H1 (cell line): ENCODE data around the gene KSR2.

Experiments
- ASH2L ChIP-seq: fragments of 200-600, 300-600 bp; sonication (generic); IDR thresholded peaks from one replicate; pipeline ENCODE4 v1.7.1; 2017; ENCODE audit warnings: low read length
- CREB1 ChIP-seq: IDR thresholded peaks from 2 replicates; pipeline ENCODE4 v1.6.1; 2012; ENCODE audit warnings: inconsistent platforms
- CTCF ChIP-seq, 3 experiments: IDR thresholded peaks; 1 replicate in 2 of 3; 2 replicates in 1 of 3; pipeline versions ENCODE4 v1.5.1 to v1.6.1; 2011; ENCODE audit warnings: low read length in 3 of 3, mild to moderate bottlenecking in 3 of 3, inconsistent platforms in 2 of 3, low read depth in 1 of 3, moderate library complexity in 1 of 3; ENCODE audit not compliant: insufficient read depth in 1 of 3; ENCODE audit errors: control extremely low read depth in 1 of 3
- EP300 ChIP-seq, 2 experiments: IDR thresholded peaks; 1 replicate in 1 of 2; 2 replicates in 1 of 2; pipeline ENCODE4 v1.6.1; 2011 to 2012; ENCODE audit warnings: low read depth in 2 of 2, low read length in 2 of 2, mild to moderate bottlenecking in 2 of 2, borderline replicate concordance in 1 of 2, inconsistent platforms in 1 of 2, moderate library complexity in 1 of 2
- EZH2 ChIP-seq: fragments of 200-600 bp; sonication (generic); IDR thresholded peaks from 2 replicates; pipeline ENCODE4 v1.7.1; 2012; ENCODE audit warnings: low read depth, mild to moderate bottlenecking, moderate library complexity, low read length, inconsistent platforms; ENCODE audit not compliant: severe bottlenecking
- JUN ChIP-seq: IDR thresholded peaks from 2 replicates; pipeline ENCODE4 v1.6.1; 2011; ENCODE audit warnings: low read depth, mild to moderate bottlenecking, improper control_type of control experiment, low read length
- NRF1 ChIP-seq: IDR thresholded peaks from 2 replicates; pipeline ENCODE4 v1.6.1; 2011; ENCODE audit warnings: mild to moderate bottlenecking, low read depth, low read length, improper control_type of control experiment
- POLR2A ChIP-seq, 2 experiments: IDR thresholded peaks; 1 replicate in 1 of 2; 2 replicates in 1 of 2; pipeline ENCODE4 v1.6.1; 2011; ENCODE audit warnings: low read depth in 2 of 2, low read length in 2 of 2, mild to moderate bottlenecking in 2 of 2; ENCODE audit errors: control extremely low read depth in 1 of 2
- POLR2AphosphoS5 ChIP-seq: IDR thresholded peaks from 2 replicates; pipeline ENCODE4 v1.6.1; 2011; ENCODE audit warnings: low read depth, low read length
- RAD21 ChIP-seq, 2 experiments: IDR thresholded peaks in 1 of 2; conservative IDR thresholded peaks in 1 of 2; 2 replicates each; pipeline ENCODE4 v1.6.1; 2011; ENCODE audit warnings: low read depth in 2 of 2, low read length in 2 of 2, improper control_type of control experiment in 1 of 2, inconsistent platforms in 1 of 2, mild to moderate bottlenecking in 1 of 2, moderate library complexity in 1 of 2
- RFX5 ChIP-seq: IDR thresholded peaks from 2 replicates; pipeline ENCODE4 v1.6.1; 2011; ENCODE audit warnings: low read depth, low read length, improper control_type of control experiment, borderline replicate concordance
- SP2 ChIP-seq: IDR thresholded peaks from 2 replicates; pipeline ENCODE4 v1.6.1; 2012; ENCODE audit warnings: mild to moderate bottlenecking, low read length, inconsistent platforms
- YY1 ChIP-seq: IDR thresholded peaks from 2 replicates; pipeline ENCODE4 v1.6.1; 2011; ENCODE audit warnings: low read depth, mild to moderate bottlenecking, low read length

- TF ChIP-seq RAD21 (IDR thresholded peaks at IDR 0.05 in 1 of 2, conservative IDR thresholded peaks at IDR 0.05 in 1 of 2; ENCODE audit: low read depth in 2 of 2, low read length in 2 of 2) (no peak), RFX5 (no peak), EZH2 (no peak), POLR2A (IDR thresholded peaks at IDR 0.05; ENCODE audit: control extremely low read depth in 1 of 2, low read depth in 2 of 2, low read length in 2 of 2) (no peak), SP2 (no peak), CTCF (IDR thresholded peaks at IDR 0.05; ENCODE audit: control extremely low read depth in 1 of 3, insufficient read depth in 1 of 3, low read depth in 1 of 3, low read length in 3 of 3) (no peak), POLR2AphosphoS5 (no peak), JUN (no peak), CREB1 (no peak), ASH2L (no peak), YY1 (no peak), EP300 (IDR thresholded peaks at IDR 0.05; ENCODE audit: borderline replicate concordance in 1 of 2, low read depth in 2 of 2, low read length in 2 of 2) (no peak), NRF1 (no peak)
Observed at GRCh38 chr12:117622087-117622486, 346.7 kb downstream of the KSR2 start.
